K562 (cell line): ENCODE results near the gene TERC. TPM values are rescaled to one million over a fixed set of nuclear protein-coding genes. Genes with fewer than 3 reads are reported as not detected.

Experiments
- CBFB ChIP-seq: sonication (generic); formaldehyde crosslinking; IDR thresholded peaks from 2 replicates; pipeline ENCODE4 v1.4.0; 2020; ENCODE audit warnings: mild to moderate bottlenecking, missing genetic modification reagents
- CXXC5 ChIP-seq: fragments of 250-450 bp; sonication (Bioruptor Pico); IDR thresholded peaks from 2 replicates; pipeline ENCODE4 v1.8.0; 2022; ENCODE audit warnings: inconsistent platforms, mild to moderate bottlenecking, moderate library complexity
- DDX20 ChIP-seq: fragments of 450-650 bp; IDR thresholded peaks from 2 replicates; pipeline ENCODE4 v1.6.1; 2016; ENCODE audit warnings: missing genetic modification characterization, low read depth, mild to moderate bottlenecking, missing compliant biosample characterization, moderate library complexity
- DIDO1 ChIP-seq: fragments of 450-650 bp; IDR thresholded peaks from 2 replicates; pipeline ENCODE4 v1.6.1; 2016; ENCODE audit warnings: low read depth, missing biosample characterization, missing genetic modification characterization
- EHMT2 ChIP-seq: fragments of 450-650 bp; IDR thresholded peaks from 2 replicates; pipeline ENCODE4 v1.6.1; 2018; ENCODE audit warnings: antibody characterized with exemption
- ELK3 ChIP-seq: fragments of 450-650 bp; formaldehyde crosslinking; IDR thresholded peaks from 2 replicates; pipeline ENCODE4 v1.4.0; 2020; ENCODE audit warnings: mild to moderate bottlenecking
- IRF2 ChIP-seq: sonication (generic); formaldehyde crosslinking; IDR thresholded peaks from 2 replicates; pipeline ENCODE4 v1.8.1; 2022; ENCODE audit warnings: mild to moderate bottlenecking, missing genetic modification reagents
- NR0B1 ChIP-seq: fragments of 450-650 bp; IDR thresholded peaks from one replicate; pipeline ENCODE4 v1.6.1; 2018; ENCODE audit warnings: mild to moderate bottlenecking, moderate library complexity; ENCODE audit not compliant: partially characterized antibody
- NUFIP1 ChIP-seq: fragments of 450-650 bp; IDR thresholded peaks from 2 replicates; pipeline ENCODE4 v1.6.1; 2018; ENCODE audit not compliant: partially characterized antibody
- OTX1 ChIP-seq: fragments of 450-650 bp; formaldehyde crosslinking; IDR thresholded peaks from 2 replicates; pipeline ENCODE4 v1.4.0; 2022; ENCODE audit warnings: mild to moderate bottlenecking
- PHF21A ChIP-seq: fragments of 450-650 bp; IDR thresholded peaks from 2 replicates; pipeline ENCODE4 v1.6.1; 2017; ENCODE audit warnings: low read depth, borderline replicate concordance
- PRMT5 ChIP-seq: sonication (generic); formaldehyde crosslinking; IDR thresholded peaks from 2 replicates; pipeline ENCODE4 v1.5.0; 2020; ENCODE audit warnings: missing genetic modification reagents
- RAD21 ChIP-seq, 2 experiments: fragments of 250-450 bp in 1 of 2; fragments of 450-650 bp in 1 of 2; sonication (Bioruptor Pico) in 1 of 2; formaldehyde crosslinking in 1 of 2; IDR thresholded peaks in 1 of 2; conservative IDR thresholded peaks in 1 of 2; 2 replicates each; pipeline versions ENCODE4 v1.4.0 to v1.8.0; 2020 to 2022; ENCODE audit warnings: mild to moderate bottlenecking in 2 of 2, moderate library complexity in 1 of 2
- SIN3B ChIP-seq: fragments of 450-650 bp; IDR thresholded peaks from 2 replicates; pipeline ENCODE4 v1.6.1; 2017; ENCODE audit warnings: low read depth, mild to moderate bottlenecking, moderate library complexity
- SOX6 ChIP-seq: fragments of 450-650 bp; IDR thresholded peaks from 2 replicates; pipeline ENCODE4 v1.6.1; 2014; ENCODE audit warnings: mild to moderate bottlenecking
- ZNF24 ChIP-seq: fragments of 450-650 bp; IDR thresholded peaks from 2 replicates; pipeline ENCODE4 v1.6.1; 2016
- ZNF277 ChIP-seq: fragments of 250-450 bp; sonication (Bioruptor Pico); IDR thresholded peaks from 2 replicates; pipeline ENCODE4 v1.8.0; 2022; ENCODE audit warnings: inconsistent platforms, mild to moderate bottlenecking, moderate library complexity, borderline replicate concordance
- ZNF384 ChIP-seq: IDR thresholded peaks from 2 replicates; pipeline ENCODE4 v1.6.1; 2012; ENCODE audit warnings: low read depth, low read length, improper control_type of control experiment
- ZNF583 ChIP-seq: fragments of 250-450 bp; sonication (Bioruptor Pico); IDR thresholded peaks from 2 replicates; pipeline ENCODE4 v1.4.0; 2020
- ZNF584 ChIP-seq: fragments of 200-800 bp; sonication (Bioruptor generic); IDR thresholded peaks from 2 replicates; pipeline ENCODE4 v1.6.1; 2016; ENCODE audit warnings: low read depth, mild to moderate bottlenecking, missing genetic modification characterization, missing compliant biosample characterization
- polyA plus RNA-seq, 8 experiments: library from polyadenylated mRNA; depleted of rRNA in 4 of 8; stranded (reverse) in 5 of 8; unstranded in 3 of 8; fragments of >200 nt; fragmentation: Nextera tagmentation in 2 of 8; fragmentation: Illumina TruSeq in 1 of 8; extraction: Ambion mirVana in 2 of 8; extraction: Trizol in 1 of 8; gene quantifications; 2 replicates each; pipeline versions ENCODE4 v1.2.1 to v1.2.3, GENCODE V29; 2011 to 2014; ENCODE audit warnings: inconsistent platforms in 1 of 8, missing spikeins in 1 of 8
- total RNA-seq, 7 experiments: library from RNA; depleted of rRNA in 6 of 7; stranded (reverse); fragments of >200 nt in 6 of 7; fragmentation: Illumina TruSeq in 2 of 7; extraction: Trizol in 2 of 7; gene quantifications; 2 replicates each; pipeline versions ENCODE4 v1.2.1 to v1.2.3, GENCODE V29; 2011 to 2021; ENCODE audit warnings: low replicate concordance in 1 of 7

Gene TERC
- total and polyA plus RNA-seq, 9 of the 15 experiments (the other 6 are each of a cell fraction or from before 2014, with no cell fraction given) = 0.77 to 234 (median 27.9) TPM; not detected in 3

- no peak; the same call in 1 of the 2 replicates for TF ChIP-seq ZNF584 (CRISPR knock-in tag)
- TF ChIP-seq ELK3 (CRISPR knock-in tag) = no peak
- TF ChIP-seq RAD21 (CRISPR knock-in tag; conservative IDR thresholded peaks at IDR 0.05 in 1 of 2, IDR thresholded peaks at IDR 0.05 in 1 of 2) = peak in 1 of 2 experiments; percentile 29; a peak in 2 of 4 replicates
- no peak for TF ChIP-seq EHMT2
- no peak for TF ChIP-seq ZNF24
- TF ChIP-seq SIN3B = peak; percentile 91
- TF ChIP-seq ZNF583 (CRISPR knock-in tag) = no peak
- peak; percentile 76 for TF ChIP-seq CXXC5 (CRISPR knock-in tag)
- no peak for TF ChIP-seq NUFIP1
- TF ChIP-seq IRF2 (CRISPR knock-in tag) = no peak; the same call in 1 of the 2 replicates
- TF ChIP-seq CBFB (CRISPR knock-in tag) = peak; percentile 51; the same call in 1 of the 2 replicates
- TF ChIP-seq PRMT5 (CRISPR knock-in tag) = no peak
- no peak for TF ChIP-seq NR0B1
- no peak for TF ChIP-seq ZNF277 (CRISPR knock-in tag)
- peak; percentile 25; the same call in 1 of the 2 replicates for TF ChIP-seq SOX6
- TF ChIP-seq PHF21A = no peak
- TF ChIP-seq DIDO1 (tag) = 0 out of 2 replicates have a peak, but pooled peaks have one; percentile 34
- no peak for TF ChIP-seq DDX20 (tag)
- peak; percentile 68 for TF ChIP-seq OTX1 (CRISPR knock-in tag)
- TF ChIP-seq ZNF384 = no peak
- TF ChIP-seq, all 486 proteins: peak for 160
Observed at GRCh38 chr3:169772897-169773816, 8.3 kb upstream of the TERC start, which contains the start of gene MYNN (continued).
